Left ventricle myocardium superior (tissue), 1 donor: ENCODE data around the gene GLRX2. TPM values are rescaled to one million over a fixed set of nuclear protein-coding genes. Genes with fewer than 3 reads are reported as not detected.

Experiments
- ATAC-seq: fragments of 200-7000 bp; cut with Tn5 transposase; one replicate; pipeline ENCODE4 v1.9.1; 2020; ENCODE audit warnings: mild to moderate bottlenecking, moderate library complexity
- DNase-seq: peaks from one replicate; pipeline ENCODE4 v3.0.0-alpha.2; 2020
- intact Hi-C: fragments of 100-400 bp; cut with micrococcal nuclease; formaldehyde crosslinking; loops from one replicate; pipeline ENCODE4 v1.11.0; 2022
- total RNA-seq: library from RNA; stranded (reverse); fragmentation: NEBNext Ultra II Directional; extraction: Animal tissue kit (Norgen Biotek cat#: 25700); gene quantifications from one replicate; pipeline ENCODE4 v1.2.1, GENCODE V29; 2021
- donor health status: DM: no; HTN: yes; CAD: no; lungs with severe emphysema.

GLRX2 gene
- total RNA-seq, 1 donor from 2014 or later = 37.0 TPM

- intact Hi-C loops = no loop called here
- no peak for ATAC-seq
Measured at GRCh38 chr1:193114485-193115095, 9.4 kb upstream of the GLRX2 start.

GRCh38 chr1:193113992-193114332 is 8.7 kb upstream of the GLRX2 start:
- DNase-seq = no peak
- intact Hi-C loops = no loop called here

More at GRCh38 chr1:193114485-193115095, 9.4 kb upstream of the GLRX2 start:
- DNase-seq = no peak

GRCh38 chr1:193113258-193113991 is 8.2 kb upstream of the GLRX2 start:
- no peak for ATAC-seq
- DNase-seq = no peak
- intact Hi-C loops = no loop called here

More at GRCh38 chr1:193113992-193114332, 8.7 kb upstream of the GLRX2 start:
- ATAC-seq = no peak

DNA sequence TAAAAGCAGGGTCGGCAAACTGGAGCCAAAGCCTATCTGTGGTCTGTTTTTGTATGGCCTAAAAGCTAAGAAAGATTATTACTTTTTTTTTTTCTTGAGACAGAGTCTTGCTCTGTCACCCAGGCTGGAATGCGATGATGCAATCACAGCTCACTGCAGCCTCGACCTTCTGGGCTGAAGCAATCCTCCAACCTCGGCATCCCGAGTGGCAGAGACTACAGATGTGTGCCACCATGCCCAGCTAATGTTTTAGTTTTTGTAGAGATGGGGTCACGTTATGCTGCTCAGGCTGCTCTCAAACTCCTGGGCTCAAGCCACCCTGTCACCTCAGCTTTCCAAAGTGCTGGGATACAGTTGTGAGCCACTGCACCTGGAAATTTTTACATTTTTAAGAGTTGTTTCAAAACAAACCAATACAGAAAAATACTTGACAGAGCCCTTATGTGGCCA is 6.5 kb upstream of the GLRX2 start:
- intact Hi-C loops = no loop called here
- ATAC-seq = peak; percentile 76
- peak; percentile 55 for DNase-seq

- intact Hi-C loops = no loop called here
- no peak for DNase-seq
- no peak for ATAC-seq
Measured at GRCh38 chr1:193110864-193111263, 5.7 kb upstream of the GLRX2 start.

GRCh38 chr1:193110246-193110645 is 5.0 kb upstream of the GLRX2 start:
- intact Hi-C loops = no loop called here
- ATAC-seq = no peak
- DNase-seq = no peak

GRCh38 chr1:193109619-193110018 is 4.4 kb upstream of the GLRX2 start:
- intact Hi-C loops = no loop called here
- ATAC-seq (no peak), DNase-seq (no peak)

- intact Hi-C loops = no loop called here
- ATAC-seq = no peak
- no peak for DNase-seq
Measured at GRCh38 chr1:193108471-193108870, 3.3 kb upstream of the GLRX2 start.

DNA sequence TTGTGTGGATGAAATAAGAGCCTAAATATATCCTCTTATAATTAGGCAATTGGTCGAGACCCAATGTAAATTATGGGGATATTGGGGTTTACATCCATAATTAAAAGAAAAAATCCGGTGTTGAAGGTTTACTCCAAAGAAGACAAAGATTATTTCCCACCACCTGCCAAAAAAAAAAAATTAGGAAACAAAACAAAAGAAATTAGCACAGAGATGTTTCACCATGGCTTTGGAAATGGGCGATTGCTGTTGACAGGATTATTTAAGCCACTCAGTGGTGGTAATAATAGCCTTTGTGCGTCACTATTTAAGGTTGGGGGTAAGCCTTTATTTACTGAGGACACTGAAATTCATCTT is 585 bp upstream of the GLRX2 start:
- no peak for DNase-seq
- intact Hi-C loops = no loop called here
- ATAC-seq = no peak

- intact Hi-C loops = no loop called here
- ATAC-seq (peak; percentile 64), DNase-seq (peak; percentile 69)
Measured at GRCh38 chr1:193104502-193104906, 710 bp downstream of the GLRX2 start.

DNA sequence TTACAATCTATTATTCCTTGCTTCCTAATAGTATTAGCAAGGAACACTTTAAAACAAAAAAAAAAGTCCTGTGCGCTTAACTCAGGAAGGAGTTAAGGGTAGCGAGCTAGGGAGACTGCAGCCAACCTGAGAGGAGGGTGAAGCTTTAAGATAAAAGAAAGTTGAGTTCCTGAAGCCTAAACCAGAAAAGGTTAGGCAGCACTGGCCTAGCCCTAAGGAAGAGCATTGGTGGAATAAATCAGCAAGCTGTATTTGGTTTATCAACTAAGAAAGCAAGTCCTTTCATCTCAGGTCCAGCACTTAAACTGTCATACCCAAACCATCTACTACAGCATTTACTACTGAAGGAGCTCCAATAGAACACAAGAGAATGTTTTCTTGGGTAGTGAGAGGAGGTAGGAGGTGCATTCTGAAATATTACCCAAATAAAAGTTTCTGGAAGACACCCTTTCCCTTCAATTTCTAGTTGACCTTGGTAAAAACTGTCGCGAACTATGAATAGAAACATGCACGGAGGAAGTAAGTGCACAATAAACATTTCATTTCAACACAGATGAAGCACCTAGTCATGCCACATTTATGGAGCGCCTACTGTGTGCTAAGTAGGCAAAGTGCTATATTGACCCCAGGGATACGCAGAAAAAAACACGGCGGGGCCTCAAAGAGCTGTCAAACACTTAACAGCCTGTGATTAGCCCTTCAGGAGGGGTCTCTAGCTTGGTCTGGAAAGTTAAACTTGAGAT is 1.3 kb downstream of the GLRX2 start:
- intact Hi-C loops = no loop called here
- no peak for ATAC-seq

DNA sequence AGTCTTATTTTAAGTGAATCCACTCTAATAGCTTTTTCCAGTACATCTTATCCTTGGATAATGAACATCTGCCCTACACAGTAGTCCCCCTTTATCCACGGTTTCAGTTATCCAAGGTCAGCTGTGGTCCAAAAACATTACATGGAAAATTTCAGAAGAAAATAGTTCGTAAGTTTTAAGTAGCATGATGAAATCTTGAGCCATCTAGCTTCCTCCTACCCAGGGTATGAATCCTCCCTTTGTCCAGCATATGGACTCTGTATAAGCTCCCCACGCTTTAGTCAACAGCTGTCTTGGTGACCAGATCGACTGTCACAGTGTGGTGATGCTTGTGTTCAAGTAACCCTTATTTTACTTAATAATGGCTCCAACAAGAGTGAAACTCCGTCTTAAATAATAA is 2.6 kb downstream of the GLRX2 start:
- DNase-seq (no peak), ATAC-seq (no peak)
- intact Hi-C loops = no loop called here

More for the DNA sequence above, 1.3 kb downstream of the GLRX2 start:
- no peak for DNase-seq

DNA sequence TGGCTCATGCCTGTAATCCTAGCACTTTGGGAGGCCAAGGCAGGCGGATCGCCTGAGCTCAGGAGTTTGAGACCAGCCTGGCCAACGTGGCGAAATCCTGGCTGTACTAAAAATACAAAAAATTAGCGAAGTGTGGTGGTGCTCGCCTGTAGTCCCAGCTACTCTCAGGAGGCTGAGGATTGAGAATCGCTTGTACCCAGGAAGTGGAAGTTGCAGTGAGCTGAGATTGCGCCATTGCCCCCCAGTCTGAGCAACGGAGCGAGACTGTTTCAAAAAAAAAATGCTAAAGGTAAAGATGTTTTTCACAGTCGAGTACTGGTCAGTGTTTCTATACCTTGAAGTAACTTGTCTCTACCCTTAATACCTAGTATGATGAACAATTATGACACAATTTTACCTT is 11.1 kb downstream of the GLRX2 start:
- DNase-seq (no peak), ATAC-seq (no peak)
- intact Hi-C loops = no loop called here

- no peak for DNase-seq
- no peak for ATAC-seq
- intact Hi-C loops = no loop called here
Measured at GRCh38 chr1:193090865-193091264, 14.3 kb downstream of the GLRX2 start.

- DNase-seq = no peak
- intact Hi-C loops = no loop called here
- peak; percentile 54 for ATAC-seq
Measured at GRCh38 chr1:193087893-193088292, 17.3 kb downstream of the GLRX2 start.

DNA sequence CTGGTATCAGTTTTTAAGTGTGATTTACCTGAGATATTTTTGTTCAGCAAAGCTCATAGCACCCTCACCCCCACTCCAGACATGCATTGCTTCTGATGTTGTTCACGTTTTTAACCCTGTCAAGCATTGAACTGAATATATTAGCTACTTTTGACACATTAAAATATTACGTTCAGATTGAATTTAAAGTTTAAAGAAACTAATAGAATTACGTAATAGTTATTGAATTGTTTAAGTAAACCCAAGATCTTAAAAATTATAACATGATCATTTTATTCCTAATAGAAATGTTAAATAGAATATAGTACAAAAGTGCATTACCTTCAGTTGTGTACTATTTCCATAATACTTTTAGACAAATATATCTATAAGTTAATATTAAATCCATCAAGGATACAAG is 18.9 kb downstream of the GLRX2 start:
- intact Hi-C loops = no loop called here
- ATAC-seq (no peak), DNase-seq (no peak)

DNA sequence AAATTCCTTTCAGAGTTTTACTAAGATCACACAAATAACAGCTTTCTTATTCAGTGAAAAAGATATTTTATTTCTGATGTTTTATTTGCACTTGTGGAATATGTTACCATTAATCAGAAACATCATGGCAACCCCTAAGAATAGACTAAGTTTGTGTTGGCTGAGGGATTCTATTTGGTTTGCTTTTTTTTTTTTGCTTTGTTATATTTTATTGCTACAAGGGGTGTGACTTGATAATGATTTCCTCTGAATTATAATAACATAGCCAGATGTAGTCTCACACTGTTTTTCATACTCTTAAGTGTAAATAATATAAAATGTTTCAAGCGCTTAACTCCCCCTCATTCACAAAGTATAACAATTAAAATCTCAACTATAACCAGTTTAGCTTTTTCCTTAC is 20.0 kb downstream of the GLRX2 start:
- ATAC-seq (no peak), DNase-seq (no peak)
- intact Hi-C loops = no loop called here

DNA sequence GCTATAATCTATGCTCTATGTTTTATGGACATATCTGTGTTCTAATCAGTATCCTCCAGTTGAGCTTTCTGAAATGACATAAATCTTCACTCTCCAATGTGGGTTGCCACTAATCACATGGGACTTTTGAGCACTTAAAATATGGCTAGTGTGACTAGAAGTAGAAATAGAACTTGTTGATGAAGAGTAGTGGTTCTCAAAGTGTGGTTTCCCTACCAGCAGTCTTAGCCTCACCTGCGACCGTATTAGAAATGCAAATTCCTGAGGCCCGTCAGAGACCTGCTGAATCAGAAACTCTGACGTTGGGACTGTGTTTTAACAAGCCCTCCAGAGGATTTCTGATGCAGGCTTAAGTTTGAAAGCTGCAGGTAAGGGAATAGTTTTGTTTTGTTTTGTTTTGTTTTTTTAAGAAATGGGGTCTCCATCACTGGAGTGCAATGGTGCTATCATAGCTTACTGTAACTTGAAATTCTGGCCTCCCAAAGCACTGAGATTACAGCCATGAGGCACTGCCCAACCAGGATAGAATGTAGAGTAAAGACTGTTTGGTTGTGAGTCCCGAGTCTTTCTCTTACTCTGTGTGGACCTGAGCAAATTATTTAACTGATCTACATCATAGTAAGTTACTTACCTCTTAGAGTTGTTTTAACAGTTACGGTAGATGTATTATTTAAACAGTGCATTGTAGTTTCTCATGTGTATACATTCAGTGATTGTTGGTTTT is 21.7 kb downstream of the GLRX2 start:
- DNase-seq = no peak
- intact Hi-C loops = no loop called here

GRCh38 chr1:193079187-193079586 is 26.0 kb downstream of the GLRX2 start:
- no peak for DNase-seq
- intact Hi-C loops = no loop called here
- ATAC-seq = no peak

More for the DNA sequence above, 21.7 kb downstream of the GLRX2 start:
- ATAC-seq = no peak

- ATAC-seq (no peak), DNase-seq (no peak)
- intact Hi-C loops = no loop called here
Measured at GRCh38 chr1:193077991-193078390, 27.2 kb downstream of the GLRX2 start.
